Gastrocnemius medialis (tissue), 4 donors: ENCODE results near the gene TALDO1. TPM values are rescaled to one million over a fixed set of nuclear protein-coding genes. Genes with fewer than 3 reads are reported as not detected.

Experiments used
- ATAC-seq, 2 donors: fragments of 150-250 bp; one replicate each; pipeline ENCODE4 v1.9.1; 2016
- DNase-seq, 2 donors: peaks; one replicate each; pipeline ENCODE4 v3.0.0-alpha.2; 2019
- H3K27ac ChIP-seq, 4 donors: fragments of 200-600 bp; sonication (generic); 1 replicate in 1 of 4; 2 replicates in 3 of 4; pipeline ENCODE4 v1.5.1; 2016 to 2018; ENCODE audit warnings: mild to moderate bottlenecking in 2 of 4, moderate library complexity in 1 of 4
- H3K27me3 ChIP-seq, 3 donors: fragments of 200-600 bp; sonication (generic) in 2 of 3; 1 replicate in 1 of 3; 2 replicates in 2 of 3; pipeline versions ENCODE4 v1.5.1 to v1.6.0; 2016 to 2019; ENCODE audit warnings: mild to moderate bottlenecking in 1 of 3, moderate library complexity in 1 of 3
- H3K36me3 ChIP-seq, 2 donors: fragments of 200-600 bp; sonication (generic) in 1 of 2; one replicate each; pipeline ENCODE4 v1.5.1; 2017 to 2018
- H3K4me1 ChIP-seq, 2 donors: fragments of 200-600 bp; sonication (generic) in 1 of 2; one replicate each; pipeline ENCODE4 v1.5.1; 2016 to 2017; ENCODE audit warnings: mild to moderate bottlenecking in 2 of 2
- H3K4me3 ChIP-seq, 4 donors: fragments of 200-600 bp; sonication (generic) in 3 of 4; 1 replicate in 1 of 4; 2 replicates in 3 of 4; pipeline ENCODE4 v1.5.1; 2016 to 2019; ENCODE audit warnings: mild to moderate bottlenecking in 2 of 4
- H3K9me3 ChIP-seq, 3 donors: fragments of 200-600 bp; sonication (generic) in 2 of 3; 1 replicate in 1 of 3; 2 replicates in 2 of 3; pipeline ENCODE4 v1.5.1; 2016 to 2019
- CTCF ChIP-seq, 5 experiments: fragments of 450-650 bp in 3 of 5; fragments of 200-600 bp in 2 of 5; sonication (generic) in 2 of 5; IDR thresholded peaks in 4 of 5; conservative IDR thresholded peaks in 1 of 5; 1 replicate in 4 of 5; 2 replicates in 1 of 5; pipeline ENCODE4 v1.5.1; 2016 to 2019; ENCODE audit warnings: antibody characterized with exemption in 5 of 5, mild to moderate bottlenecking in 3 of 5, moderate library complexity in 3 of 5
- POLR2A ChIP-seq, 2 donors: fragments of 450-650 bp; IDR thresholded peaks; one replicate each; pipeline ENCODE4 v1.6.1; 2017; ENCODE audit warnings: antibody characterized with exemption in 2 of 2, mild to moderate bottlenecking in 2 of 2, moderate library complexity in 2 of 2
- in situ Hi-C, 4 donors: fragments of 200-750 bp; cut with MboI; loops; one replicate each; pipeline versions ENCODE4 v1.15.0 to v1.8.0; 2017; ENCODE audit warnings: low sequenced_read_pairs in 4 of 4
- intact Hi-C: fragments of 100-400 bp; cut with DNase I; formaldehyde crosslinking; loops from one replicate; pipeline ENCODE4 v1.15.1; 2023; ENCODE audit warnings: low total_unique reads
- total RNA-seq, 4 donors: library from RNA; depleted of rRNA; stranded (reverse); fragments of >200 nt; gene quantifications; one replicate each; pipeline versions ENCODE4 v1.1.0 to v1.2.3, GENCODE V29; 2016

TALDO1 gene
- total RNA-seq, 4 donors from 2014 or later, result 98.6 to 167 (median 153) TPM

DNA sequence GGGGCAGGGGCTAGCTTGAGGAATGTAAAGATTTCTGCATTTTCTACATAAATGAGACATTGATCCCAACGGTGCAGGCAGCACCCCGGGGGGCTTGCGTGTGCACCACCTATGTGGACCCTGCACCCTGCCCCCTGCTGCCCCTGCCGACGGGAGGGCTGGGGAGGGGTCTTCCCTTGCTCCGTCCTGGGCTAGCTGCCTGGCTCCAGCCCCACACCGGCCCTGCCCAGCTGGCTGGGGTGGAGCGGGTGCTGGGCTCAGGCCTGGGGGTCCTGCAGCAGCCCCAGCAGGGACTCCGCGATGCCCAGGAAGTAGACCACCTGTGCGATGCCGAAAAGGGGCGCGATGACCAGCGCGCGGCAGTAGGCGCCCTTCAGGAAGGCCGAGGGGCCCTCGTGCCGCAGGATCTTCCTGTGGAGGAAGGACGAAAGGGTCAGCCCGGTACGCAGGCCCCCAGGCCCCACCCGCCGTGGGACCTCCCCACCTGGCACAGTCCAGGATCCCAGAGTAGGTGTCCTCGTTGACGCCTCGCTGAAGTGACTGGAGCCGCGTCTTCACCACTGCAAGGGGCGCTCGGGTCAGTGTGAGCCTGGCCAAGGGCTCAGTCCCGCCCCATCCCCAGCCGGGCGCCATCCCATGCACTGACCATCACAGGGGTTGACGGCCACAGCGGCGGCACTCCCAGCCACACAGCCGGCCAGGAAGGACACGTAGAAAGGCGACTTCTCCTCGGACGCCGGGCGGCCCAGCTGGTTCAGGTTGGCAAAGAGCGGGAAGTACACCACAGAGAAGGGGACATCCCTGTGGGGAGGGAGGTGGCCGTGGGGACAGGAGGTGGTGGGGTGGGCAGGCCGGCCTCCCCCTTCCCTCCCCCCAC is 44.6 kb downstream of the TALDO1 start:
- Histone ChIP-seq H3K36me3 (no peaks in the 10 kb centered on the region), H3K27ac (no peak overlapping the region), H3K4me3 (no peak overlapping the region), H3K27me3 (peaks cover 41 to 60% (median 55%) of the 10 kb centered on the region in 3 donors), H3K4me1 (peaks cover 4 to 19% of the 10 kb centered on the region in 2 donors), H3K9me3 (no peaks in the 10 kb centered on the region)
- no peak for DNase-seq
- no peak for ATAC-seq
- TF ChIP-seq CTCF (IDR thresholded peaks at IDR 0.05 in 4 of 5, conservative IDR thresholded peaks at IDR 0.05 in 1 of 5) (no peak), POLR2A (IDR thresholded peaks at IDR 0.05) (no peak)
- intact Hi-C loops, result no loop called here
- in situ Hi-C loops, result no loop called here

DNA sequence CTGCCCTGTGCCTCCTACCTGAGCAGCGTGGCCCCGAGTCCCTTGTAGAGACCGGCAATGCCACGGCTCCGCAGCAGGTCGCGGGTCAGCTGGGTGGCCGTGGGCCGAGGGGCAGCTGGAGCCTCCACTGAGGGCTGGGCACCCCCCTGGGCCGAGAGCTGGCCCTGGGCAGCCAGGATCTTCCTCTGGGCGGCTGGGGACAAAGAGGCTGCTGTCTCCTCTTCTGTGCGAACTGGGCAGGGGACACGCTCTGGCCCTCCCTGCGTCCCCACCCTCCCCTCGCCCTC is 45.2 kb downstream of the TALDO1 start:
- TF ChIP-seq CTCF (IDR thresholded peaks at IDR 0.05 in 4 of 5, conservative IDR thresholded peaks at IDR 0.05 in 1 of 5) (no peak), POLR2A (IDR thresholded peaks at IDR 0.05) (no peak)
- in situ Hi-C loops (no loop called here), intact Hi-C loops (no loop called here)
- ATAC-seq, result no peak
- DNase-seq, result no peak
- Histone ChIP-seq H3K36me3 (no peaks in the 10 kb centered on the region), H3K4me3 (no peak overlapping the region), H3K4me1 (peaks cover 7 to 25% of the 10 kb centered on the region in 2 donors), H3K27me3 (peaks cover 41 to 60% (median 55%) of the 10 kb centered on the region in 3 donors), H3K27ac (no peak overlapping the region), H3K9me3 (no peaks in the 10 kb centered on the region)

- Histone ChIP-seq H3K27ac (no peak overlapping the region), H3K9me3 (no peaks in the 10 kb centered on the region), H3K27me3 (peaks cover 39 to 60% (median 55%) of the 10 kb centered on the region in 3 donors), H3K36me3 (no peaks in the 10 kb centered on the region), H3K4me1 (peaks cover 9 to 29% of the 10 kb centered on the region in 2 donors), H3K4me3 (no peak overlapping the region)
- DNase-seq (no peak), ATAC-seq (no peak)
- in situ Hi-C loops (no loop called here), intact Hi-C loops (no loop called here)
- no peak for TF ChIP-seq CTCF (IDR thresholded peaks at IDR 0.05 in 4 of 5, conservative IDR thresholded peaks at IDR 0.05 in 1 of 5)
Measured at GRCh38 chr11:792873-793272, 45.6 kb downstream of the TALDO1 start.

DNA sequence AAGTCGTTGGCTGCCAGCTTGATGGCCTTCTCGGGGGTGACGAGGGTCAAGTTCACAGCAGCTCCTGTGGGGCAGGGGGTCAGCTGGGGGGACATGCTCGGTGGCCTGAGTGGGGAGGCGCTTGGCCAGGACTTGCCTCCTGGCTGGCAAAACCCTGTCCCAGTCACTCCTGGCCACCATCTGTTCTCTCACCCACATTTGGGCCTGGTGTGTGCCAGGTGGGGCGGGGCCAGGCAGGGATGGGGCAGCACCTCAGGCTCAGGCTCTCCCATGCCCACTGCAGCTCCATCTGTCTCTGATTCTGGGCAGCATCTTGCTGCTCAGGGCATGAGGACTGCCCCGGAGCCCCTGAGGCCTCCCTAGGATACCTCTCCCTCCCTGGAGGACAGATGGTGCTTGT is 46.3 kb downstream of the TALDO1 start:
- in situ Hi-C loops (no loop called here), intact Hi-C loops (no loop called here)
- H3K27me3 ChIP-seq, result peaks cover 34 to 54% (median 52%) of the 10 kb centered on the region in 3 donors
- peaks cover 11 to 33% of the 10 kb centered on the region in 2 donors for H3K4me1 ChIP-seq
- ATAC-seq, result no peak
- no peak overlapping the region for H3K4me3 ChIP-seq
- TF ChIP-seq CTCF (IDR thresholded peaks at IDR 0.05 in 4 of 5, conservative IDR thresholded peaks at IDR 0.05 in 1 of 5), result no peak
- TF ChIP-seq POLR2A (IDR thresholded peaks at IDR 0.05), result no peak
- H3K9me3 ChIP-seq, result no peaks in the 10 kb centered on the region
- no peak overlapping the region for H3K27ac ChIP-seq
- DNase-seq, result no peak
- H3K36me3 ChIP-seq, result no peaks in the 10 kb centered on the region
